ENCODE results near the gene PTGS1. TPM values are rescaled to one million over a fixed set of nuclear protein-coding genes. Genes with fewer than 3 reads are reported as not detected.

The PTGS1 gene
- total and polyA plus RNA-seq, 4 experiments from 2014 or later = 0.17 to 0.49 (median 0.28) TPM; not detected in 1

- ChIA-PET CTCF (ENCODE audit: partially characterized antibody) (interaction anchor here (4.6 kb wide), 1 partner anchor 13 kb away, joined by 20 read pairs; no protein-coding TSS in a partner anchor), POLR2A (ENCODE audit: partially characterized antibody) (no interaction called here)
- Mint-ChIP-seq H3K27ac (peak overlapping the region in 1 of 7 donors; percentile 55), H3K27me3 (peaks cover 2% of the 10 kb centered on the region in 2 donors), H3K36me3 (no peaks in the 10 kb centered on the region), H3K4me1 (no peaks in the 10 kb centered on the region), H3K4me3 (no peak overlapping the region), H3K9me3 (no peaks in the 10 kb centered on the region)
- Histone ChIP-seq H3K4me3 (ENCODE audit: low read length in 2 of 2) (no peak overlapping the region), H3K36me3 (ENCODE audit: insufficient read depth, low read length) (no peaks in the 10 kb centered on the region), H3K27ac (ENCODE audit: low read depth, low read length) (no peak overlapping the region), H3K9me3 (ENCODE audit: control insufficient read depth in 1 of 2, low read length in 2 of 2) (no peaks in the 10 kb centered on the region), H3K4me1 (ENCODE audit: insufficient read depth, low read length) (no peaks in the 10 kb centered on the region), H3K27me3 (ENCODE audit: insufficient read depth, low read length) (no peaks in the 10 kb centered on the region)
- intact Hi-C loops (cut with micrococcal nuclease) = no loop called here
- DNase-seq = no peak
These were observed 33.3 kb upstream of the PTGS1 start for GRCh38 chr9:122337556-122337929.

- DNase-seq = no peak
- Histone ChIP-seq H3K9me3 (ENCODE audit: control insufficient read depth in 1 of 2, low read length in 2 of 2) (no peaks in the 10 kb centered on the region), H3K4me1 (ENCODE audit: insufficient read depth, low read length) (no peaks in the 10 kb centered on the region), H3K27me3 (ENCODE audit: insufficient read depth, low read length) (no peaks in the 10 kb centered on the region), H3K36me3 (ENCODE audit: insufficient read depth, low read length) (no peaks in the 10 kb centered on the region), H3K27ac (ENCODE audit: low read depth, low read length) (no peak overlapping the region), H3K4me3 (ENCODE audit: low read length in 2 of 2) (no peak overlapping the region)
- CTCF ChIA-PET (ENCODE audit: partially characterized antibody) = interaction anchor here (2.0 to 4.6 kb wide), 2 partner anchors 12 to 239 kb away, joined by 8 to 20 read pairs; no protein-coding TSS in a partner anchor
- H3K36me3 Mint-ChIP-seq = no peaks in the 10 kb centered on the region
- no peaks in the 10 kb centered on the region for H3K9me3 Mint-ChIP-seq
- no peaks in the 10 kb centered on the region for H3K4me1 Mint-ChIP-seq
- intact Hi-C loops (cut with micrococcal nuclease) = no loop called here
- no peak overlapping the region for H3K4me3 Mint-ChIP-seq
- H3K27ac Mint-ChIP-seq = no peak overlapping the region
- peaks cover 2% of the 10 kb centered on the region in 2 donors for H3K27me3 Mint-ChIP-seq
- POLR2A ChIA-PET (ENCODE audit: partially characterized antibody) = no interaction called here
These were observed 32.3 kb upstream of the PTGS1 start for GRCh38 chr9:122338536-122338935.

GRCh38 chr9:122338994-122339393, 31.8 kb upstream of the PTGS1 start:
- H3K4me3 Mint-ChIP-seq = no peak overlapping the region
- Histone ChIP-seq H3K9me3 (ENCODE audit: control insufficient read depth in 1 of 2, low read length in 2 of 2) (no peaks in the 10 kb centered on the region), H3K36me3 (ENCODE audit: insufficient read depth, low read length) (no peaks in the 10 kb centered on the region), H3K4me3 (ENCODE audit: low read length in 2 of 2) (no peak overlapping the region), H3K27ac (ENCODE audit: low read depth, low read length) (no peak overlapping the region), H3K27me3 (ENCODE audit: insufficient read depth, low read length) (no peaks in the 10 kb centered on the region), H3K4me1 (ENCODE audit: insufficient read depth, low read length) (no peaks in the 10 kb centered on the region)
- POLR2A ChIA-PET (ENCODE audit: partially characterized antibody) = no interaction called here
- no peak for DNase-seq
- no peaks in the 10 kb centered on the region for H3K9me3 Mint-ChIP-seq
- H3K27ac Mint-ChIP-seq = no peak overlapping the region
- H3K36me3 Mint-ChIP-seq = no peaks in the 10 kb centered on the region
- no peaks in the 10 kb centered on the region for H3K4me1 Mint-ChIP-seq
- intact Hi-C loops (cut with micrococcal nuclease) = no loop called here
- H3K27me3 Mint-ChIP-seq = peaks cover 3 to 4% of the 10 kb centered on the region in 2 donors
- CTCF ChIA-PET (ENCODE audit: partially characterized antibody) = interaction anchor here (2.0 to 4.6 kb wide), 2 partner anchors 11 to 240 kb away, joined by 8 to 20 read pairs; no protein-coding TSS in a partner anchor

GRCh38 chr9:122339579-122339978, 31.2 kb upstream of the PTGS1 start:
- DNase-seq = no peak
- Histone ChIP-seq H3K27ac (ENCODE audit: low read depth, low read length) (no peak overlapping the region), H3K9me3 (ENCODE audit: control insufficient read depth in 1 of 2, low read length in 2 of 2) (no peaks in the 10 kb centered on the region), H3K4me1 (ENCODE audit: insufficient read depth, low read length) (no peaks in the 10 kb centered on the region), H3K27me3 (ENCODE audit: insufficient read depth, low read length) (no peaks in the 10 kb centered on the region), H3K4me3 (ENCODE audit: low read length in 2 of 2) (no peak overlapping the region), H3K36me3 (ENCODE audit: insufficient read depth, low read length) (no peaks in the 10 kb centered on the region)
- no peaks in the 10 kb centered on the region for H3K9me3 Mint-ChIP-seq
- no peaks in the 10 kb centered on the region for H3K4me1 Mint-ChIP-seq
- peaks cover 4 to 5% of the 10 kb centered on the region in 2 donors for H3K27me3 Mint-ChIP-seq
- ChIA-PET CTCF (ENCODE audit: partially characterized antibody) (interaction anchor here (2.0 to 4.6 kb wide), 2 partner anchors 11 to 241 kb away, joined by 8 to 20 read pairs; no protein-coding TSS in a partner anchor), POLR2A (ENCODE audit: partially characterized antibody) (no interaction called here)
- no peak overlapping the region for H3K27ac Mint-ChIP-seq
- no peak overlapping the region for H3K4me3 Mint-ChIP-seq
- H3K36me3 Mint-ChIP-seq = no peaks in the 10 kb centered on the region
- intact Hi-C loops (cut with micrococcal nuclease) = no loop called here

- Mint-ChIP-seq H3K4me3 (no peak overlapping the region), H3K27me3 (peaks cover 6% of the 10 kb centered on the region in 2 donors), H3K27ac (no peak overlapping the region), H3K9me3 (no peaks in the 10 kb centered on the region), H3K4me1 (no peaks in the 10 kb centered on the region), H3K36me3 (no peaks in the 10 kb centered on the region)
- POLR2A ChIA-PET (ENCODE audit: partially characterized antibody) = no interaction called here
- no peak for DNase-seq
- Histone ChIP-seq H3K4me3 (ENCODE audit: low read length in 2 of 2) (no peak overlapping the region), H3K9me3 (ENCODE audit: control insufficient read depth in 1 of 2, low read length in 2 of 2) (no peaks in the 10 kb centered on the region), H3K27ac (ENCODE audit: low read depth, low read length) (no peak overlapping the region), H3K27me3 (ENCODE audit: insufficient read depth, low read length) (no peaks in the 10 kb centered on the region), H3K36me3 (ENCODE audit: insufficient read depth, low read length) (no peaks in the 10 kb centered on the region), H3K4me1 (ENCODE audit: insufficient read depth, low read length) (no peaks in the 10 kb centered on the region)
- CTCF ChIA-PET (ENCODE audit: partially characterized antibody) = interaction anchor here (2.0 to 4.6 kb wide), 2 partner anchors 10 to 241 kb away, joined by 8 to 20 read pairs; no protein-coding TSS in a partner anchor
- intact Hi-C loops (cut with micrococcal nuclease) = no loop called here
These were observed 30.7 kb upstream of the PTGS1 start for GRCh38 chr9:122340161-122340560.

- H3K4me3 Mint-ChIP-seq = no peak overlapping the region
- CTCF ChIA-PET (ENCODE audit: partially characterized antibody) = interaction anchor here (1.1 kb wide), 1 partner anchor 243 kb away, joined by 3 read pairs; no protein-coding TSS in a partner anchor
- no peaks in the 10 kb centered on the region for H3K36me3 ChIP-seq (ENCODE audit: insufficient read depth, low read length)
- H3K36me3 Mint-ChIP-seq = no peaks in the 10 kb centered on the region
- H3K9me3 Mint-ChIP-seq = no peaks in the 10 kb centered on the region
- intact Hi-C loops (cut with micrococcal nuclease) = no loop called here
- H3K9me3 ChIP-seq (ENCODE audit: control insufficient read depth in 1 of 2, low read length in 2 of 2) = no peaks in the 10 kb centered on the region
- DNase-seq = no peak
- H3K4me1 Mint-ChIP-seq = peaks cover 0 to 4% (median 2%) of the 10 kb centered on the region in 4 donors
- H3K27ac Mint-ChIP-seq = peak overlapping the region in 1 of 7 donors; percentile 15
- peaks cover 3% of the 10 kb centered on the region for H3K27me3 ChIP-seq (ENCODE audit: insufficient read depth, low read length)
- H3K27me3 Mint-ChIP-seq = peaks cover 11 to 22% of the 10 kb centered on the region in 2 donors
- H3K4me3 ChIP-seq (ENCODE audit: low read length in 2 of 2) = no peak overlapping the region
- POLR2A ChIA-PET (ENCODE audit: partially characterized antibody) = no interaction called here
- H3K4me1 ChIP-seq (ENCODE audit: insufficient read depth, low read length) = peaks cover 4% of the 10 kb centered on the region
- H3K27ac ChIP-seq (ENCODE audit: low read depth, low read length) = no peak overlapping the region
These were observed 28.3 kb upstream of the PTGS1 start for GRCh38 chr9:122342323-122343050.

GRCh38 chr9:122346478-122347347, 24.1 kb upstream of the PTGS1 start:
- H3K27me3 Mint-ChIP-seq = peaks cover 23 to 50% of the 10 kb centered on the region in 2 donors
- POLR2A ChIA-PET (ENCODE audit: partially characterized antibody) = no interaction called here
- H3K4me3 Mint-ChIP-seq = peak overlapping the region; percentile 70 to 86 (median 79)
- peaks cover 0 to 7% (median 3%) of the 10 kb centered on the region in 4 donors for H3K4me1 Mint-ChIP-seq
- H3K9me3 ChIP-seq (ENCODE audit: control insufficient read depth in 1 of 2, low read length in 2 of 2) = no peaks in the 10 kb centered on the region
- peaks cover 13% of the 10 kb centered on the region for H3K27me3 ChIP-seq (ENCODE audit: insufficient read depth, low read length)
- H3K9me3 Mint-ChIP-seq = no peaks in the 10 kb centered on the region
- H3K36me3 ChIP-seq (ENCODE audit: insufficient read depth, low read length) = no peaks in the 10 kb centered on the region
- no peak overlapping the region for H3K27ac ChIP-seq (ENCODE audit: low read depth, low read length)
- peak overlapping the region in 1 of 2 donors; percentile 28 for H3K4me3 ChIP-seq (ENCODE audit: low read length in 2 of 2)
- H3K27ac Mint-ChIP-seq = no peak overlapping the region
- intact Hi-C loops (cut with micrococcal nuclease) = no loop called here
- H3K4me1 ChIP-seq (ENCODE audit: insufficient read depth, low read length) = peaks cover 7% of the 10 kb centered on the region
- H3K36me3 Mint-ChIP-seq = no peaks in the 10 kb centered on the region
- no peak for DNase-seq
- CTCF ChIA-PET (ENCODE audit: partially characterized antibody) = interaction anchor here (1.1 to 7.1 kb wide), 4 partner anchors 11 to 249 kb away, joined by 3 to 143 read pairs (median 18); no protein-coding TSS in a partner anchor

Data from CD4-positive, alpha-beta memory T cell (primary cell).